Activated CD4-positive, alpha-beta T cell treated with anti-CD3 and anti-CD28 coated beads for 36 hours (primary cell): ENCODE results near the gene PCDHB13. TPM values are rescaled to one million over a fixed set of nuclear protein-coding genes. Genes with fewer than 3 reads are reported as not detected.
"Not testable (repeated sequence)": the region's sequence is repeated elsewhere in the genome, so short reads cannot be mapped to it uniquely, and the experiment has no call there.

Experiments
- ATAC-seq: fragments of 200-7000 bp; cut with Tn5 transposase; one replicate; pipeline ENCODE4 v1.10.0; 2021; ENCODE audit warnings: mild to moderate bottlenecking, moderate library complexity
- CTCF ChIA-PET: fragments of 350-600 bp; sonication (Branson Sonifier 250); formaldehyde crosslinking; loops from one replicate; lab custom pipeline; 2021; ENCODE audit warnings: antibody characterized with exemption; lab: Charles Lee
- POLR2A ChIA-PET: fragments of 350-600 bp; sonication (Branson Sonifier 250); formaldehyde crosslinking; loops from one replicate; lab custom pipeline; 2021; ENCODE audit warnings: antibody characterized with exemption, inconsistent platforms; lab: Charles Lee
- DNase-seq: peaks from one replicate; pipeline ENCODE4 v3.0.0-alpha.2; 2020
- H3K27ac Mint-ChIP-seq: one replicate; pipeline ENCODE4 v1.8.0; 2021; ENCODE audit warnings: mixed read lengths
- H3K27me3 Mint-ChIP-seq: one replicate; pipeline ENCODE4 v1.8.0; 2021; ENCODE audit warnings: mixed read lengths
- H3K36me3 Mint-ChIP-seq: one replicate; pipeline ENCODE4 v1.8.0; 2021; ENCODE audit warnings: low read depth, mixed read lengths
- H3K4me1 Mint-ChIP-seq: one replicate; pipeline ENCODE4 v1.8.0; 2021; ENCODE audit warnings: mixed read lengths
- H3K4me3 Mint-ChIP-seq: one replicate; pipeline ENCODE4 v1.8.0; 2021; ENCODE audit warnings: mild to moderate bottlenecking, moderate library complexity, mixed read lengths
- H3K9me3 Mint-ChIP-seq: one replicate; pipeline ENCODE4 v1.8.0; 2021; ENCODE audit warnings: low read depth, mixed read lengths
- intact Hi-C, 2 experiments: fragments of 100-400 bp; cut with DNase I in 1 of 2; cut with micrococcal nuclease in 1 of 2; formaldehyde crosslinking; loops; one replicate each; pipeline versions ENCODE4 v1.14.2 to v1.15.1; 2022 to 2024; cut with DNase I, micrococcal nuclease
- total RNA-seq, 2 experiments: library from RNA; stranded (reverse); gene quantifications; one replicate each; pipeline ENCODE4 v1.2.3, GENCODE V29; 2021

PCDHB13 gene
- total RNA-seq, 2 experiments from 2014 or later = not detected

GRCh38 chr5:141236516-141237313 lies 23.0 kb downstream of the PCDHB13 start:
- Mint-ChIP-seq H3K4me1 (no peaks in the 10 kb centered on the region), H3K4me3 (no peak overlapping the region), H3K27me3 (peaks cover 50% of the 10 kb centered on the region), H3K36me3 (peaks cover 31% of the 10 kb centered on the region), H3K9me3 (peaks cover 49% of the 10 kb centered on the region), H3K27ac (no peak overlapping the region)
- POLR2A ChIA-PET = no interaction called here
- ATAC-seq (no peak), DNase-seq (no peak)
- intact Hi-C loops = loop anchor here in 1 of 2 experiments (10.0 kb wide), 2 partner anchors 188 to 402 kb away; partner anchors contain the start of genes PCDHA7 and PCDHGA11
- CTCF ChIA-PET = no interaction called here

GRCh38 chr5:141241496-141241895 lies 27.8 kb downstream of the PCDHB13 start:
- DNase-seq = no peak
- ChIA-PET CTCF (no interaction called here), POLR2A (no interaction called here)
- intact Hi-C loops = loop anchor here (5.0 to 10.0 kb wide), 2 partner anchors 121 to 123 kb away; partner anchors contain the start of gene PCDHGA5 (in 2 of the 2)
- H3K4me3 Mint-ChIP-seq = no peak overlapping the region
- H3K9me3 Mint-ChIP-seq = peaks cover 51% of the 10 kb centered on the region
- no peak overlapping the region for H3K27ac Mint-ChIP-seq
- peaks cover 34% of the 10 kb centered on the region for H3K36me3 Mint-ChIP-seq
- H3K27me3 Mint-ChIP-seq = peaks cover 47% of the 10 kb centered on the region
- H3K4me1 Mint-ChIP-seq = no peaks in the 10 kb centered on the region
- ATAC-seq = no peak

GRCh38 chr5:141245250-141245717 lies 31.6 kb downstream of the PCDHB13 start, which contains the start of gene PCDHB15:
Gene PCDHB15, plus strand, starts transcription at chr5:141245395. Its CDS starts 184 bp downstream, at chr5:141245579.
- H3K36me3 Mint-ChIP-seq = peaks cover 29% of the 10 kb centered on the region
- no peak within 1 kb of the TSS for H3K27ac Mint-ChIP-seq
- POLR2A ChIA-PET = no interaction called here
- peaks cover 59% of the 10 kb centered on the region for H3K9me3 Mint-ChIP-seq
- peak within 1 kb of the TSS; percentile 17 for H3K4me3 Mint-ChIP-seq
- CTCF ChIA-PET = interaction anchor here (0.7 to 2.4 kb wide), 11 partner anchors 10 to 319 kb away, joined by 3 to 10 read pairs (median 3); partner anchors contain the start of genes PCDHGA11 and PCDHGB3
- intact Hi-C loops = loop anchor here in 1 of 2 experiments (10.0 kb wide), 1 partner anchor 120 kb away; the partner anchor contains the start of gene PCDHGA5
- peaks cover 35% of the 10 kb centered on the region for H3K27me3 Mint-ChIP-seq
- ATAC-seq = no peak
- H3K4me1 Mint-ChIP-seq = no peaks in the 10 kb centered on the region
- DNase-seq = peak; percentile 48

- H3K4me3 Mint-ChIP-seq, CTCF ChIA-PET, ATAC-seq, DNase-seq, POLR2A ChIA-PET, H3K4me1 Mint-ChIP-seq, H3K27ac Mint-ChIP-seq: not testable (repeated sequence)
- H3K9me3 Mint-ChIP-seq = peaks cover 58% of the 10 kb centered on the region
- peaks cover 23% of the 10 kb centered on the region for H3K27me3 Mint-ChIP-seq
- intact Hi-C loops = loop anchor here in 1 of 2 experiments (10.0 kb wide), 1 partner anchor 118 kb away; the partner anchor contains the start of gene PCDHGA5
- H3K36me3 Mint-ChIP-seq = peaks cover 19% of the 10 kb centered on the region
These were observed 33.3 kb downstream of the PCDHB13 start for GRCh38 chr5:141246971-141247370.

- ATAC-seq, DNase-seq, H3K4me3 Mint-ChIP-seq, CTCF ChIA-PET, POLR2A ChIA-PET, H3K27ac Mint-ChIP-seq, H3K4me1 Mint-ChIP-seq: not testable (repeated sequence)
- Mint-ChIP-seq H3K27me3 (peaks cover 22% of the 10 kb centered on the region), H3K36me3 (peaks cover 17% of the 10 kb centered on the region), H3K9me3 (peaks cover 57% of the 10 kb centered on the region)
- intact Hi-C loops = loop anchor here in 1 of 2 experiments (10.0 kb wide), 1 partner anchor 117 kb away; the partner anchor contains the start of gene PCDHGA5
These were observed 33.7 kb downstream of the PCDHB13 start for GRCh38 chr5:141247434-141247833.

- ChIA-PET POLR2A (no interaction called here), CTCF (interaction anchor here (1.1 kb wide), 1 partner anchor 105 kb away, joined by 3 read pairs; the partner anchor contains the start of gene PCDHGA4)
- H3K4me1 Mint-ChIP-seq = no peaks in the 10 kb centered on the region
- no peak overlapping the region for H3K4me3 Mint-ChIP-seq
- ATAC-seq = no peak
- peaks cover 11% of the 10 kb centered on the region for H3K36me3 Mint-ChIP-seq
- H3K9me3 Mint-ChIP-seq = peaks cover 65% of the 10 kb centered on the region
- intact Hi-C loops = no loop called here
- DNase-seq = no peak
- peaks cover 5% of the 10 kb centered on the region for H3K27me3 Mint-ChIP-seq
- H3K27ac Mint-ChIP-seq = no peak overlapping the region
These were observed 36.9 kb downstream of the PCDHB13 start for GRCh38 chr5:141250576-141250975.

GRCh38 chr5:141258464-141258863 lies 44.7 kb downstream of the PCDHB13 start:
- DNase-seq (no peak), ATAC-seq (no peak)
- Mint-ChIP-seq H3K4me3 (no peak overlapping the region), H3K36me3 (peaks cover 34% of the 10 kb centered on the region), H3K27me3 (no peaks in the 10 kb centered on the region), H3K4me1 (no peaks in the 10 kb centered on the region), H3K27ac (no peak overlapping the region), H3K9me3 (peaks cover 63% of the 10 kb centered on the region)
- CTCF ChIA-PET = interaction anchor here (0.6 kb wide), 1 partner anchor 100 kb away, joined by 3 read pairs; no protein-coding TSS in a partner anchor
- intact Hi-C loops = loop anchor here in 1 of 2 experiments (2.0 kb wide), 1 partner anchor 62 kb away; the partner anchor contains the start of gene TAF7
- POLR2A ChIA-PET = no interaction called here

GRCh38 chr5:141258948-141259347 lies 45.2 kb downstream of the PCDHB13 start:
- CTCF ChIA-PET = no interaction called here

GRCh38 chr5:141260458-141261237 lies 46.9 kb downstream of the PCDHB13 start:
- POLR2A ChIA-PET = no interaction called here
- H3K4me1 Mint-ChIP-seq = no peaks in the 10 kb centered on the region
- intact Hi-C loops = loop anchor here in 1 of 2 experiments (10.0 kb wide), 1 partner anchor 496 kb away; no protein-coding TSS in a partner anchor
- H3K27ac Mint-ChIP-seq = no peak overlapping the region
- ATAC-seq = no peak
- no peak overlapping the region for H3K4me3 Mint-ChIP-seq
- CTCF ChIA-PET = interaction anchor here (0.7 kb wide), 1 partner anchor 180 kb away, joined by 4 read pairs; no protein-coding TSS in a partner anchor
- DNase-seq = no peak
- H3K9me3 Mint-ChIP-seq = peaks cover 55% of the 10 kb centered on the region
- H3K36me3 Mint-ChIP-seq = peaks cover 41% of the 10 kb centered on the region
- no peaks in the 10 kb centered on the region for H3K27me3 Mint-ChIP-seq

More at GRCh38 chr5:141258948-141259347, 45.2 kb downstream of the PCDHB13 start:
- Mint-ChIP-seq H3K9me3 (peaks cover 60% of the 10 kb centered on the region), H3K4me1 (no peaks in the 10 kb centered on the region), H3K27ac (no peak overlapping the region), H3K27me3 (no peaks in the 10 kb centered on the region), H3K36me3 (peaks cover 38% of the 10 kb centered on the region), H3K4me3 (no peak overlapping the region)
- POLR2A ChIA-PET = no interaction called here
- ATAC-seq (no peak), DNase-seq (no peak)
- intact Hi-C loops = loop anchor here in 1 of 2 experiments (2.0 kb wide), 1 partner anchor 62 kb away; the partner anchor contains the start of gene TAF7

GRCh38 chr5:141261238-141261546 lies 47.5 kb downstream of the PCDHB13 start:
- intact Hi-C loops = loop anchor here in 1 of 2 experiments (10.0 kb wide), 1 partner anchor 496 kb away; no protein-coding TSS in a partner anchor
- CTCF ChIA-PET = interaction anchor here (0.7 kb wide), 1 partner anchor 179 kb away, joined by 4 read pairs; no protein-coding TSS in a partner anchor
- no peak for DNase-seq
- H3K36me3 Mint-ChIP-seq = peaks cover 45% of the 10 kb centered on the region
- no peaks in the 10 kb centered on the region for H3K27me3 Mint-ChIP-seq
- no peaks in the 10 kb centered on the region for H3K4me1 Mint-ChIP-seq
- H3K9me3 Mint-ChIP-seq = peaks cover 57% of the 10 kb centered on the region
- ATAC-seq = no peak
- no peak overlapping the region for H3K4me3 Mint-ChIP-seq
- POLR2A ChIA-PET = no interaction called here
- no peak overlapping the region for H3K27ac Mint-ChIP-seq
